GM12878 (cell line): ENCODE data around the gene RAB44. TPM values are rescaled to one million over a fixed set of nuclear protein-coding genes. Genes with fewer than 3 reads are reported as not detected.
A peak's percentile ranks its signal among the peaks of the same experiment; 100 is the strongest.

Experiments used
- BCL11A ChIP-seq: IDR thresholded peaks from 2 replicates; pipeline ENCODE4 v1.6.1; 2011; ENCODE audit warnings: low read depth, low read length
- BHLHE40 ChIP-seq, 2 experiments: fragments of 450-650 bp in 1 of 2; IDR thresholded peaks; 2 replicates each; pipeline ENCODE4 v1.6.1; 2011 to 2017; ENCODE audit warnings: low read depth in 2 of 2, borderline replicate concordance in 1 of 2, improper control_type of control experiment in 1 of 2, low read length in 1 of 2, mild to moderate bottlenecking in 1 of 2
- BRCA1 ChIP-seq: IDR thresholded peaks from 2 replicates; pipeline ENCODE4 v1.6.1; 2011; ENCODE audit warnings: low read depth, low read length, improper control_type of control experiment
- CHD2 ChIP-seq: IDR thresholded peaks from 2 replicates; pipeline ENCODE4 v1.6.1; 2011; ENCODE audit warnings: low read depth, low read length, improper control_type of control experiment, borderline replicate concordance
- HDAC2 ChIP-seq: fragments of 200-600 bp; sonication (generic); IDR thresholded peaks from 2 replicates; pipeline ENCODE4 v1.6.1; 2017
- MXI1 ChIP-seq: fragments of 150-350 bp; IDR thresholded peaks from 2 replicates; pipeline ENCODE4 v1.6.1; 2011; ENCODE audit warnings: low read depth, mild to moderate bottlenecking, inconsistent platforms, low read length, improper control_type of control experiment
- NFYB ChIP-seq: IDR thresholded peaks from 2 replicates; pipeline ENCODE4 v1.6.1; 2011; ENCODE audit warnings: low read depth, mild to moderate bottlenecking, low read length, improper control_type of control experiment, moderate library complexity; ENCODE audit not compliant: insufficient read depth
- PAX8 ChIP-seq: fragments of 450-650 bp; IDR thresholded peaks from 2 replicates; pipeline ENCODE4 v1.6.1; 2017; ENCODE audit warnings: mild to moderate bottlenecking, moderate library complexity
- RUNX3 ChIP-seq: IDR thresholded peaks from 2 replicates; pipeline ENCODE4 v1.6.1; 2012; ENCODE audit warnings: low read length, inconsistent platforms
- SREBF2 ChIP-seq: IDR thresholded peaks from 2 replicates; pipeline ENCODE4 v1.6.1; 2012; ENCODE audit warnings: mild to moderate bottlenecking, low read length
- STAT3 ChIP-seq: IDR thresholded peaks from 2 replicates; pipeline ENCODE4 v1.6.1; 2011; ENCODE audit warnings: low read depth, low read length, improper control_type of control experiment
- SUZ12 ChIP-seq: fragments of 200-600 bp; sonication (generic); IDR thresholded peaks from one replicate; pipeline ENCODE4 v1.6.1; 2018; ENCODE audit warnings: antibody characterized with exemption, mild to moderate bottlenecking; ENCODE audit not compliant: unreplicated experiment
- TARDBP ChIP-seq: IDR thresholded peaks from 2 replicates; pipeline ENCODE4 v1.6.1; 2016; ENCODE audit warnings: borderline replicate concordance
- TCF7 ChIP-seq: IDR thresholded peaks from 2 replicates; pipeline ENCODE4 v1.6.1; 2014; ENCODE audit warnings: antibody characterized with exemption, borderline replicate concordance
- ZBTB40 ChIP-seq: fragments of 450-650 bp; IDR thresholded peaks from 2 replicates; pipeline ENCODE4 v1.6.1; 2016; ENCODE audit warnings: mild to moderate bottlenecking, moderate library complexity, borderline replicate concordance
- ZNF384 ChIP-seq: IDR thresholded peaks from 2 replicates; pipeline ENCODE4 v1.6.1; 2012; ENCODE audit warnings: low read depth, mild to moderate bottlenecking, low read length, improper control_type of control experiment, borderline replicate concordance
- ZZZ3 ChIP-seq: IDR thresholded peaks from 2 replicates; pipeline ENCODE4 v1.6.1; 2011; ENCODE audit warnings: low read depth; ENCODE audit not compliant: control insufficient read depth, insufficient read length
- polyA plus RNA-seq, 11 experiments: library from polyadenylated mRNA; depleted of rRNA in 4 of 11; unstranded in 6 of 11; stranded (reverse) in 5 of 11; fragments of >200 nt; fragmentation: Nextera tagmentation in 4 of 11; fragmentation: Illumina TruSeq in 1 of 11; extraction: Ambion mirVana in 4 of 11; extraction: Trizol in 1 of 11; gene quantifications; 1 replicate in 1 of 11; 2 replicates in 10 of 11; pipeline versions ENCODE4 v1.2.1 to v1.2.3, GENCODE V29; 2011 to 2016; ENCODE audit warnings: inconsistent platforms in 2 of 11, missing spikeins in 2 of 11, low read depth in 1 of 11
- total RNA-seq, 4 experiments: library from RNA; depleted of rRNA in 3 of 4; stranded (reverse); fragments of >200 nt in 3 of 4; fragmentation: Illumina TruSeq in 1 of 4; extraction: Trizol in 1 of 4; gene quantifications; 2 replicates each; pipeline versions ENCODE4 v1.2.1 to v1.2.3, GENCODE V29; 2013 to 2021
- TF ChIP-seq, protein P1 (sequence below): IDR thresholded peaks from 2 replicates; pipeline ENCODE4 v1.6.1; 2012; ENCODE audit warnings: low read depth, low read length, improper control_type of control experiment
- TF ChIP-seq, protein P2 (sequence below): fragments of 450-650 bp; IDR thresholded peaks from 2 replicates; pipeline ENCODE4 v1.6.1; 2014; ENCODE audit warnings: mild to moderate bottlenecking
- TF ChIP-seq, protein P3 (sequence below): fragments of 450-650 bp; formaldehyde crosslinking; IDR thresholded peaks from 2 replicates; pipeline ENCODE4 v1.5.0; 2022; ENCODE audit warnings: mild to moderate bottlenecking, missing genetic modification characterization
- TF ChIP-seq, protein P4 (sequence below): IDR thresholded peaks from 2 replicates; pipeline ENCODE4 v1.6.1; 2011; ENCODE audit warnings: low read depth, mild to moderate bottlenecking, low read length, moderate library complexity, borderline replicate concordance; ENCODE audit errors: extremely low read depth

Gene RAB44
- total and polyA plus RNA-seq, 10 of the 15 experiments (the other 5 are each of a cell fraction or from before 2014, with no cell fraction given): 0.01 to 0.08 (median 0.05) TPM; not detected in 2

DNA sequence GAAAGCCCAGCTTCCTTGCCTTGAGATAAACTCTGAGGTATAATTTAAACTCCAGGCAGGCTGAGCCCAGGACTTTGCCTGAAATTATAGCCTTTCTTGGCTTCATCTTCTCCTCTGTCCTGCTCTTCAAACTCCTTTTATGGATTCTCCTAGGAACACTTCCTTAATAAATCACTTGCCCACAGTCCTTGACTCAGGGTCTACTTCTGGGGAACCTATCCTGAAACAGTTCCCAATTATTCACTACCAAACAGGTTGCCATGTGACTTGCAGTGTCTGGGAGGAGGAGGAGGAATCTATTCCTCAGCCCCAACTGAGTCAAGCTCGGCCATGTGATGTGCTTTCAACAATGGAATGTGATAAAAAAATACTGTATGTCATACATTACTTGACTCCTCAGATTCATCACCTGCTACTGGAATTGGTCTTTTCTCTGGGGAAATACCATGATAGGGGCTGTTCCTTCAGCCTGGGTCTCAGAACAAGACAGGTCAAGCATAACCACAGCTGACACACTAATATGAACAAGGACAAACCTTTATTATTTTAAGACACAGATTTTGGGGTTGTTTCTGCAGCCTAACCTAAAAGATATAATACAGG is 39.6 kb upstream of the RAB44 start (continued):
- TF ChIP-seq ZBTB40 (peak; percentile 73; the same call in 1 of the 2 replicates), BRCA1 (no peak), RUNX3 (peak; percentile 79), NFYB (no peak), ZNF384 (no peak), MXI1 (no peak), HDAC2 (no peak), ZZZ3 (no peak), CHD2 (no peak), TCF7 (no peak), BHLHE40 (IDR thresholded peaks at IDR 0.05; ENCODE audit: borderline replicate concordance in 1 of 2, low read depth in 2 of 2, low read length in 1 of 2) (peak in 1 of 2 experiments; percentile 16; a peak in 1 of 4 replicates), STAT3 (no peak), BCL11A (0 out of 2 replicates have a peak, but pooled peaks have one; percentile 32), SUZ12 (no peak), PAX8 (no peak), TARDBP (no peak), SREBF2 (no peak)
- TF ChIP-seq, protein P1, sequence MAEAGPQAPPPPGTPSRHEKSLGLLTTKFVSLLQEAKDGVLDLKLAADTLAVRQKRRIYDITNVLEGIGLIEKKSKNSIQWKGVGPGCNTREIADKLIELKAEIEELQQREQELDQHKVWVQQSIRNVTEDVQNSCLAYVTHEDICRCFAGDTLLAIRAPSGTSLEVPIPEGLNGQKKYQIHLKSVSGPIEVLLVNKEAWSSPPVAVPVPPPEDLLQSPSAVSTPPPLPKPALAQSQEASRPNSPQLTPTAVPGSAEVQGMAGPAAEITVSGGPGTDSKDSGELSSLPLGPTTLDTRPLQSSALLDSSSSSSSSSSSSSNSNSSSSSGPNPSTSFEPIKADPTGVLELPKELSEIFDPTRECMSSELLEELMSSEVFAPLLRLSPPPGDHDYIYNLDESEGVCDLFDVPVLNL: no peak
- TF ChIP-seq, protein P2, sequence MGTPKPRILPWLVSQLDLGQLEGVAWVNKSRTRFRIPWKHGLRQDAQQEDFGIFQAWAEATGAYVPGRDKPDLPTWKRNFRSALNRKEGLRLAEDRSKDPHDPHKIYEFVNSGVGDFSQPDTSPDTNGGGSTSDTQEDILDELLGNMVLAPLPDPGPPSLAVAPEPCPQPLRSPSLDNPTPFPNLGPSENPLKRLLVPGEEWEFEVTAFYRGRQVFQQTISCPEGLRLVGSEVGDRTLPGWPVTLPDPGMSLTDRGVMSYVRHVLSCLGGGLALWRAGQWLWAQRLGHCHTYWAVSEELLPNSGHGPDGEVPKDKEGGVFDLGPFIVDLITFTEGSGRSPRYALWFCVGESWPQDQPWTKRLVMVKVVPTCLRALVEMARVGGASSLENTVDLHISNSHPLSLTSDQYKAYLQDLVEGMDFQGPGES: no peak
- TF ChIP-seq, protein P3, sequence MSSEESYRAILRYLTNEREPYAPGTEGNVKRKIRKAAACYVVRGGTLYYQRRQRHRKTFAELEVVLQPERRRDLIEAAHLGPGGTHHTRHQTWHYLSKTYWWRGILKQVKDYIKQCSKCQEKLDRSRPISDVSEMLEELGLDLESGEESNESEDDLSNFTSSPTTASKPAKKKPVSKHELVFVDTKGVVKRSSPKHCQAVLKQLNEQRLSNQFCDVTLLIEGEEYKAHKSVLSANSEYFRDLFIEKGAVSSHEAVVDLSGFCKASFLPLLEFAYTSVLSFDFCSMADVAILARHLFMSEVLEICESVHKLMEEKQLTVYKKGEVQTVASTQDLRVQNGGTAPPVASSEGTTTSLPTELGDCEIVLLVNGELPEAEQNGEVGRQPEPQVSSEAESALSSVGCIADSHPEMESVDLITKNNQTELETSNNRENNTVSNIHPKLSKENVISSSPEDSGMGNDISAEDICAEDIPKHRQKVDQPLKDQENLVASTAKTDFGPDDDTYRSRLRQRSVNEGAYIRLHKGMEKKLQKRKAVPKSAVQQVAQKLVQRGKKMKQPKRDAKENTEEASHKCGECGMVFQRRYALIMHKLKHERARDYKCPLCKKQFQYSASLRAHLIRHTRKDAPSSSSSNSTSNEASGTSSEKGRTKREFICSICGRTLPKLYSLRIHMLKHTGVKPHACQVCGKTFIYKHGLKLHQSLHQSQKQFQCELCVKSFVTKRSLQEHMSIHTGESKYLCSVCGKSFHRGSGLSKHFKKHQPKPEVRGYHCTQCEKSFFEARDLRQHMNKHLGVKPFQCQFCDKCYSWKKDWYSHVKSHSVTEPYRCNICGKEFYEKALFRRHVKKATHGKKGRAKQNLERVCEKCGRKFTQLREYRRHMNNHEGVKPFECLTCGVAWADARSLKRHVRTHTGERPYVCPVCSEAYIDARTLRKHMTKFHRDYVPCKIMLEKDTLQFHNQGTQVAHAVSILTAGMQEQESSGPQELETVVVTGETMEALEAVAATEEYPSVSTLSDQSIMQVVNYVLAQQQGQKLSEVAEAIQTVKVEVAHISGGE: no peak
- TF ChIP-seq, protein P4, sequence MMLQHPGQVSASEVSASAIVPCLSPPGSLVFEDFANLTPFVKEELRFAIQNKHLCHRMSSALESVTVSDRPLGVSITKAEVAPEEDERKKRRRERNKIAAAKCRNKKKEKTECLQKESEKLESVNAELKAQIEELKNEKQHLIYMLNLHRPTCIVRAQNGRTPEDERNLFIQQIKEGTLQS: no peak
